ENCODE results near the gene ULK4.
"Not testable (repeated sequence)": the region's sequence is repeated elsewhere in the genome, so short reads cannot be mapped to it uniquely, and the experiment has no call there.

DNA sequence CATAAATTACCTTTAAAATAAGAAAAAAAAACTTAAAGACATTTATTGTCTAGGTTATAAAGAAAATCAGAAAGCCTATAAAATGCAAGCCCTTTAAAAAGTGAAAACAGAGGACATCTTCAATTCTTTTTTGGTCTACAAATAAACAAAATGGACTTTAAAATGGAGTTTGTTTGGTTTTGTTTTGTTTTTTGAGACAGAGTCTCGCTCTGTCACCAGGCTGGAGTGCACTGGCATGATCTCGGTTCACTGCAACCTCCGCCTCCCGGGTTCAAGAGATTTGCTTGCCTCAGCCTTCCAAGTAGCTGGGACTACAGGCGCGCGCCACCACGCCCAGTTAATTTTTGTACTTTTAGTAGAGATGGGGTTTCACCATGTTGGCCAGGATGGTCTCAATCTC lies 252.7 kb downstream of the ULK4 start:
- not testable (repeated sequence) for TF ChIP-seq ZNF146 (tag by site-specific recombination; IDR thresholded peaks at IDR 0.05); ZNF239 (tag by site-specific recombination; IDR thresholded peaks at IDR 0.05); WT1 (tag by site-specific recombination; IDR thresholded peaks at IDR 0.05); ZNF677 (tag by site-specific recombination; IDR thresholded peaks at IDR 0.05); ZNF184 (tag by site-specific recombination; IDR thresholded peaks at IDR 0.05); ZNF138 (tag by site-specific recombination; IDR thresholded peaks at IDR 0.05; ENCODE audit: borderline replicate concordance)
- TF ChIP-seq, protein P1, sequence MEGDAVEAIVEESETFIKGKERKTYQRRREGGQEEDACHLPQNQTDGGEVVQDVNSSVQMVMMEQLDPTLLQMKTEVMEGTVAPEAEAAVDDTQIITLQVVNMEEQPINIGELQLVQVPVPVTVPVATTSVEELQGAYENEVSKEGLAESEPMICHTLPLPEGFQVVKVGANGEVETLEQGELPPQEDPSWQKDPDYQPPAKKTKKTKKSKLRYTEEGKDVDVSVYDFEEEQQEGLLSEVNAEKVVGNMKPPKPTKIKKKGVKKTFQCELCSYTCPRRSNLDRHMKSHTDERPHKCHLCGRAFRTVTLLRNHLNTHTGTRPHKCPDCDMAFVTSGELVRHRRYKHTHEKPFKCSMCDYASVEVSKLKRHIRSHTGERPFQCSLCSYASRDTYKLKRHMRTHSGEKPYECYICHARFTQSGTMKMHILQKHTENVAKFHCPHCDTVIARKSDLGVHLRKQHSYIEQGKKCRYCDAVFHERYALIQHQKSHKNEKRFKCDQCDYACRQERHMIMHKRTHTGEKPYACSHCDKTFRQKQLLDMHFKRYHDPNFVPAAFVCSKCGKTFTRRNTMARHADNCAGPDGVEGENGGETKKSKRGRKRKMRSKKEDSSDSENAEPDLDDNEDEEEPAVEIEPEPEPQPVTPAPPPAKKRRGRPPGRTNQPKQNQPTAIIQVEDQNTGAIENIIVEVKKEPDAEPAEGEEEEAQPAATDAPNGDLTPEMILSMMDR (tag by site-specific recombination; IDR thresholded peaks at IDR 0.05), result not testable (repeated sequence)
- TF ChIP-seq, protein P2, sequence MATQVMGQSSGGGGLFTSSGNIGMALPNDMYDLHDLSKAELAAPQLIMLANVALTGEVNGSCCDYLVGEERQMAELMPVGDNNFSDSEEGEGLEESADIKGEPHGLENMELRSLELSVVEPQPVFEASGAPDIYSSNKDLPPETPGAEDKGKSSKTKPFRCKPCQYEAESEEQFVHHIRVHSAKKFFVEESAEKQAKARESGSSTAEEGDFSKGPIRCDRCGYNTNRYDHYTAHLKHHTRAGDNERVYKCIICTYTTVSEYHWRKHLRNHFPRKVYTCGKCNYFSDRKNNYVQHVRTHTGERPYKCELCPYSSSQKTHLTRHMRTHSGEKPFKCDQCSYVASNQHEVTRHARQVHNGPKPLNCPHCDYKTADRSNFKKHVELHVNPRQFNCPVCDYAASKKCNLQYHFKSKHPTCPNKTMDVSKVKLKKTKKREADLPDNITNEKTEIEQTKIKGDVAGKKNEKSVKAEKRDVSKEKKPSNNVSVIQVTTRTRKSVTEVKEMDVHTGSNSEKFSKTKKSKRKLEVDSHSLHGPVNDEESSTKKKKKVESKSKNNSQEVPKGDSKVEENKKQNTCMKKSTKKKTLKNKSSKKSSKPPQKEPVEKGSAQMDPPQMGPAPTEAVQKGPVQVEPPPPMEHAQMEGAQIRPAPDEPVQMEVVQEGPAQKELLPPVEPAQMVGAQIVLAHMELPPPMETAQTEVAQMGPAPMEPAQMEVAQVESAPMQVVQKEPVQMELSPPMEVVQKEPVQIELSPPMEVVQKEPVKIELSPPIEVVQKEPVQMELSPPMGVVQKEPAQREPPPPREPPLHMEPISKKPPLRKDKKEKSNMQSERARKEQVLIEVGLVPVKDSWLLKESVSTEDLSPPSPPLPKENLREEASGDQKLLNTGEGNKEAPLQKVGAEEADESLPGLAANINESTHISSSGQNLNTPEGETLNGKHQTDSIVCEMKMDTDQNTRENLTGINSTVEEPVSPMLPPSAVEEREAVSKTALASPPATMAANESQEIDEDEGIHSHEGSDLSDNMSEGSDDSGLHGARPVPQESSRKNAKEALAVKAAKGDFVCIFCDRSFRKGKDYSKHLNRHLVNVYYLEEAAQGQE (tag by site-specific recombination; IDR thresholded peaks at IDR 0.05), result not testable (repeated sequence)
